GM12878 (cell line): ENCODE data around the gene ARL15. TPM values are rescaled to one million over a fixed set of nuclear protein-coding genes. Genes with fewer than 3 reads are reported as not detected.

Experiments used
- ATAC-seq: fragments of 200-7000 bp; cut with Tn5 transposase; 3 replicates; pipeline ENCODE4 v1.9.1; 2020; ENCODE audit warnings: mild to moderate bottlenecking, moderate library complexity
- BruUV-seq: library from RNA; stranded (reverse); fragments of 400-500 nt; replicated peaks from 2 replicates; lab custom pipeline; 2021; lab: Mats Ljungman, UMichigan
- CTCF ChIA-PET: fragments of 300-600 bp; sonication (Branson Sonifier 250); formaldehyde crosslinking; extraction: SDS; loops from one replicate; lab custom pipeline; 2021; ENCODE audit warnings: inconsistent platforms; lab: Yijun Ruan, JAX
- POLR2A ChIA-PET: fragments of 350-600 bp; formaldehyde crosslinking; extraction: SDS; loops from one replicate; lab custom pipeline; 2021; ENCODE audit warnings: inconsistent platforms; lab: Charles Lee
- RAD21 ChIA-PET: fragments of 300-600 bp; sonication (Branson Sonifier 250); formaldehyde crosslinking; loops from one replicate; lab custom pipeline; 2023; ENCODE audit warnings: antibody characterized with exemption; ENCODE audit not compliant: unreplicated experiment; lab: Charles Lee
- SMC1A ChIA-PET: fragments of 300-600 bp; sonication (Branson Sonifier 250); formaldehyde crosslinking; loops from one replicate; lab custom pipeline; 2023; ENCODE audit not compliant: unreplicated experiment, uncharacterized antibody; lab: Charles Lee
- DNase-seq: peaks from one replicate; pipeline ENCODE4 v3.0.0-alpha.2; 2011; ENCODE audit warnings: low read depth, low spot score
- FAIRE-seq: peaks from 3 replicates; lab custom pipeline; 2011; peaks lifted over from hg19 to GRCh38; lab: Jason Lieb, UNC
- H2AFZ ChIP-seq: 2 replicates; pipeline ENCODE4 v1.6.0; 2011; ENCODE audit warnings: low read depth, low read length, control low read depth; ENCODE audit not compliant: control insufficient read depth
- H3K27ac ChIP-seq: 2 replicates; pipeline ENCODE4 v1.5.1; 2011; ENCODE audit warnings: control low read depth; ENCODE audit not compliant: control insufficient read depth, insufficient read depth
- H3K27me3 ChIP-seq, 2 experiments: replicated peaks in 1 of 2; 2 replicates each; pipeline versions ENCODE4 v1.6.0 to v1.6.1; 2011; ENCODE audit warnings: low read length in 1 of 2; ENCODE audit not compliant: control insufficient read depth in 2 of 2, insufficient read depth in 2 of 2
- H3K36me3 ChIP-seq, 2 experiments: 2 replicates each; pipeline ENCODE4 v1.5.1; 2011; ENCODE audit warnings: low read length in 1 of 2; ENCODE audit not compliant: control insufficient read depth in 2 of 2, insufficient read depth in 2 of 2
- H3K4me1 ChIP-seq: 2 replicates; pipeline ENCODE4 v1.6.1; 2011; ENCODE audit warnings: mild to moderate bottlenecking, low read length, moderate library complexity, mixed read lengths; ENCODE audit not compliant: control insufficient read depth, insufficient read depth
- H3K4me2 ChIP-seq: 2 replicates; pipeline ENCODE4 v1.6.0; 2011; ENCODE audit warnings: control low read depth; ENCODE audit not compliant: control insufficient read depth, insufficient read depth
- H3K4me3 ChIP-seq: fragments of 200-600 bp; sonication (generic); 2 replicates; pipeline ENCODE4 v1.5.1; 2016
- H3K79me2 ChIP-seq: 2 replicates; pipeline ENCODE4 v1.6.0; 2011; ENCODE audit warnings: low read length; ENCODE audit not compliant: control insufficient read depth, insufficient read depth
- H3K9ac ChIP-seq: 2 replicates; pipeline ENCODE4 v1.8.0; 2011; ENCODE audit warnings: low read length, control low read depth, mixed read lengths; ENCODE audit not compliant: control insufficient read depth, insufficient read depth
- H3K9me3 ChIP-seq: replicated peaks from 3 replicates; pipeline ENCODE4 v1.5.1; 2011; ENCODE audit warnings: mild to moderate bottlenecking, low read length; ENCODE audit not compliant: control insufficient read depth, insufficient read depth
- H4K20me1 ChIP-seq: 2 replicates; pipeline ENCODE4 v1.6.0; 2011; ENCODE audit not compliant: control insufficient read depth, insufficient read depth
- ATF3 ChIP-seq: IDR thresholded peaks from 2 replicates; pipeline ENCODE4 v1.6.1; 2011; ENCODE audit warnings: low read depth, mild to moderate bottlenecking, low read length, moderate library complexity, borderline replicate concordance; ENCODE audit errors: extremely low read depth
- BCL3 ChIP-seq: IDR thresholded peaks from 2 replicates; pipeline ENCODE4 v1.6.1; 2011; ENCODE audit warnings: borderline replicate concordance, low read depth, mild to moderate bottlenecking, moderate library complexity, low read length; ENCODE audit not compliant: insufficient read depth, poor library complexity, severe bottlenecking
- CEBPZ ChIP-seq: fragments of 150-350 bp; IDR thresholded peaks from 2 replicates; pipeline ENCODE4 v1.6.1; 2016; ENCODE audit warnings: low read depth, low read length
- CREB1 ChIP-seq: IDR thresholded peaks from 2 replicates; pipeline ENCODE4 v1.6.1; 2012; ENCODE audit warnings: low read depth, mild to moderate bottlenecking, inconsistent platforms
- DPF2 ChIP-seq: fragments of 450-650 bp; IDR thresholded peaks from 2 replicates; pipeline ENCODE4 v1.6.1; 2017; ENCODE audit warnings: mild to moderate bottlenecking
- HDAC2 ChIP-seq: fragments of 200-600 bp; sonication (generic); IDR thresholded peaks from 2 replicates; pipeline ENCODE4 v1.6.1; 2017
- MEF2B ChIP-seq: fragments of 450-650 bp; IDR thresholded peaks from 2 replicates; pipeline ENCODE4 v1.6.1; 2018; ENCODE audit warnings: mild to moderate bottlenecking, moderate library complexity; ENCODE audit not compliant: partially characterized antibody, poor library complexity, severe bottlenecking
- NBN ChIP-seq: fragments of 450-650 bp; IDR thresholded peaks from 2 replicates; pipeline ENCODE4 v1.6.1; 2016
- RUNX3 ChIP-seq: IDR thresholded peaks from 2 replicates; pipeline ENCODE4 v1.6.1; 2012; ENCODE audit warnings: low read length, inconsistent platforms
- ZNF217 ChIP-seq: fragments of 450-650 bp; IDR thresholded peaks from 2 replicates; pipeline ENCODE4 v1.6.1; 2017; ENCODE audit warnings: antibody characterized with exemption, mild to moderate bottlenecking
- ZNF592 ChIP-seq: fragments of 450-650 bp; IDR thresholded peaks from 2 replicates; pipeline ENCODE4 v1.6.1; 2017; ENCODE audit warnings: mild to moderate bottlenecking, moderate library complexity
- whole genome bisulfite sequencing: methylation state at CpG from one replicate; pipeline ENCODE4 v1.1.6; 2016; ENCODE audit warnings: low lambda C conversion rate; ENCODE audit not compliant: insufficient replicate concordance, insufficient coverage; ENCODE audit errors: missing lambda C conversion rate; 5-methylcytosine and 5-hydroxymethylcytosine counted together
- in situ Hi-C: fragments of 300-500 bp; cut with MboI; formaldehyde crosslinking; loops from 9 replicates; pipeline ENCODE4 v1.14.3; 2018; ENCODE audit warnings: mixed read lengths
- intact Hi-C: fragments of 100-400 bp; cut with micrococcal nuclease; formaldehyde crosslinking; loops from one replicate; pipeline ENCODE4 v1.14.2; 2022; ENCODE audit not compliant: unreplicated experiment
- polyA plus RNA-seq, 11 experiments: library from polyadenylated mRNA; depleted of rRNA in 4 of 11; unstranded in 6 of 11; stranded (reverse) in 5 of 11; fragments of >200 nt; fragmentation: Nextera tagmentation in 4 of 11; fragmentation: Illumina TruSeq in 1 of 11; extraction: Ambion mirVana in 4 of 11; extraction: Trizol in 1 of 11; gene quantifications; 1 replicate in 1 of 11; 2 replicates in 10 of 11; pipeline versions ENCODE4 v1.2.1 to v1.2.3, GENCODE V29; 2011 to 2016; ENCODE audit warnings: inconsistent platforms in 2 of 11, missing spikeins in 2 of 11, low read depth in 1 of 11
- total RNA-seq, 4 experiments: library from RNA; depleted of rRNA in 3 of 4; stranded (reverse); fragments of >200 nt in 3 of 4; fragmentation: Illumina TruSeq in 1 of 4; extraction: Trizol in 1 of 4; gene quantifications; 2 replicates each; pipeline versions ENCODE4 v1.2.1 to v1.2.3, GENCODE V29; 2013 to 2021
- TF ChIP-seq, protein P1 (sequence below): fragments of 450-650 bp; IDR thresholded peaks from 2 replicates; pipeline ENCODE4 v1.6.1; 2017; ENCODE audit warnings: antibody characterized with exemption, mild to moderate bottlenecking, moderate library complexity

The ARL15 gene
- total and polyA plus RNA-seq, 10 of the 15 experiments (the other 5 are each of a cell fraction or from before 2014, with no cell fraction given), result 3.6 to 11.0 (median 7.7) TPM

DNA sequence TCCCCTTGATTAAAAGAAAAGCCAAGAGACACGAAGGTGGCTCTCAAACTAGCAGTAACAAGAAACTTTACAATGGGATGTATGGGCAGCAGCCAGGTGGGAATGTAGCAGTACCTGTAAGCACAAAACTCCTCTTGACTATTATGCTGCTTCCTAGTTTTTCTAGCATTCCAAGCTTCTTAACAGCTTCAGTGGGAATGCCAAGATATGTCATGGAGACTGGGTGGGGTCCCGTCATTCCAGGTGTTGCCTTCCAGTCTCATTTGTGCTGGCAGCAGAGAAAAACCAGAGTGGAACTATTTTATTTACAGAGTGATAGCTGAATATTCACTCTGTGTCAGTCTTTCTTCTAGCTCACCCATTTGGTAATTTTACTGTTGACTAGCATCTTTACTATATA is 236.6 kb downstream of the ARL15 start:
- ChIA-PET RAD21 (no interaction called here), POLR2A (no interaction called here), CTCF (interaction anchor here (1.1 kb wide), 1 partner anchor 161 kb away, joined by 3 read pairs; no protein-coding TSS in a partner anchor), SMC1A (interaction anchor here (0.6 to 2.2 kb wide), 3 partner anchors 10 to 70 kb away, joined by 3 to 5 read pairs (median 4); no protein-coding TSS in a partner anchor)
- peak; percentile 64 for FAIRE-seq
- no peaks in the 10 kb centered on the region for H3K36me3 ChIP-seq
- no peaks in the 10 kb centered on the region for H3K27me3 ChIP-seq
- no peaks in the 10 kb centered on the region for H3K79me2 ChIP-seq
- no peaks in the 10 kb centered on the region for H4K20me1 ChIP-seq
- DNase-seq, result no peak
- no peak overlapping the region for H2AFZ ChIP-seq
- no peaks in the 10 kb centered on the region for H3K4me1 ChIP-seq
- in situ Hi-C loops (no loop called here), intact Hi-C loops (no loop called here)
- no peak overlapping the region for H3K4me3 ChIP-seq
- ATAC-seq, result no peak
- no peak for TF ChIP-seq ZNF217
- no peak for TF ChIP-seq ZNF592
- no peak for TF ChIP-seq ATF3
- no peak for TF ChIP-seq MEF2B
- TF ChIP-seq NBN, result no peak
- TF ChIP-seq CEBPZ, result no peak
- TF ChIP-seq CREB1, result no peak
- no peak for TF ChIP-seq HDAC2
- no peak for TF ChIP-seq RUNX3
- no peak for TF ChIP-seq DPF2
- TF ChIP-seq BCL3, result no peak
- TF ChIP-seq, protein P1, sequence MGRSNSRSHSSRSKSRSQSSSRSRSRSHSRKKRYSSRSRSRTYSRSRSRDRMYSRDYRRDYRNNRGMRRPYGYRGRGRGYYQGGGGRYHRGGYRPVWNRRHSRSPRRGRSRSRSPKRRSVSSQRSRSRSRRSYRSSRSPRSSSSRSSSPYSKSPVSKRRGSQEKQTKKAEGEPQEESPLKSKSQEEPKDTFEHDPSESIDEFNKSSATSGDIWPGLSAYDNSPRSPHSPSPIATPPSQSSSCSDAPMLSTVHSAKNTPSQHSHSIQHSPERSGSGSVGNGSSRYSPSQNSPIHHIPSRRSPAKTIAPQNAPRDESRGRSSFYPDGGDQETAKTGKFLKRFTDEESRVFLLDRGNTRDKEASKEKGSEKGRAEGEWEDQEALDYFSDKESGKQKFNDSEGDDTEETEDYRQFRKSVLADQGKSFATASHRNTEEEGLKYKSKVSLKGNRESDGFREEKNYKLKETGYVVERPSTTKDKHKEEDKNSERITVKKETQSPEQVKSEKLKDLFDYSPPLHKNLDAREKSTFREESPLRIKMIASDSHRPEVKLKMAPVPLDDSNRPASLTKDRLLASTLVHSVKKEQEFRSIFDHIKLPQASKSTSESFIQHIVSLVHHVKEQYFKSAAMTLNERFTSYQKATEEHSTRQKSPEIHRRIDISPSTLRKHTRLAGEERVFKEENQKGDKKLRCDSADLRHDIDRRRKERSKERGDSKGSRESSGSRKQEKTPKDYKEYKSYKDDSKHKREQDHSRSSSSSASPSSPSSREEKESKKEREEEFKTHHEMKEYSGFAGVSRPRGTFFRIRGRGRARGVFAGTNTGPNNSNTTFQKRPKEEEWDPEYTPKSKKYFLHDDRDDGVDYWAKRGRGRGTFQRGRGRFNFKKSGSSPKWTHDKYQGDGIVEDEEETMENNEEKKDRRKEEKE, result no peak
- H3K27ac ChIP-seq, result no peak overlapping the region
- 56% methylated on average over 2 of the region's 2 CpGs for WGBS
- BruUV-seq, result no TSS peak
- no peaks in the 10 kb centered on the region for H3K9me3 ChIP-seq
- no peak overlapping the region for H3K9ac ChIP-seq
- no peak overlapping the region for H3K4me2 ChIP-seq
